Measurements from ENCODE around the gene ACTMAP. TPM values are rescaled to one million over a fixed set of nuclear protein-coding genes. Genes with fewer than 3 reads are reported as not detected.

ACTMAP gene
- total RNA-seq, 1 experiment from 2014 or later, result 16.8 TPM

- Histone ChIP-seq H4K20me1 (ENCODE audit: insufficient read depth) (no peaks in the 10 kb centered on the region), H3K4me1 (ENCODE audit: control insufficient read depth in 1 of 2, insufficient read depth in 2 of 2, low read length in 2 of 2) (no peaks in the 10 kb centered on the region), H3K79me2 (ENCODE audit: insufficient read depth, low read length) (no peaks in the 10 kb centered on the region), H3K36me3 (ENCODE audit: control insufficient read depth in 1 of 2, insufficient read depth in 2 of 2, low read length in 2 of 2) (peaks cover 18 to 24% of the 10 kb centered on the region in 2 experiments), H3K9ac (ENCODE audit: low read length) (no peak overlapping the region), H3K4me2 (ENCODE audit: low read length) (no peak overlapping the region), H3K27me3 (ENCODE audit: insufficient read depth, low read length) (no peaks in the 10 kb centered on the region), H2AFZ (ENCODE audit: low read depth, low read length, poor library complexity, severe bottlenecking) (no peak overlapping the region), H3K9me3 (ENCODE audit: control insufficient read depth in 1 of 2, insufficient read depth in 1 of 2, low read depth in 1 of 2, low read length in 2 of 2) (no peaks in the 10 kb centered on the region), H3K9me2 (ENCODE audit: insufficient read depth) (no peaks in the 10 kb centered on the region), H3K27ac (ENCODE audit: low read depth, low read length) (no peak overlapping the region), H3K4me3 (replicated peaks in 1 of 2; ENCODE audit: low read depth in 1 of 2, low read length in 2 of 2) (no peak overlapping the region)
- TF ChIP-seq ZNF274 (IDR thresholded peaks at IDR 0.05; ENCODE audit: low read depth, low read length), result no peak
- no peak for TF ChIP-seq MAX (IDR thresholded peaks at IDR 0.05)
- TF ChIP-seq SRF (IDR thresholded peaks at IDR 0.05; ENCODE audit: low read depth), result no peak
- no peak for TF ChIP-seq YY1 (IDR thresholded peaks at IDR 0.05; ENCODE audit: extremely low read depth, insufficient replicate concordance, low read depth, low read length)
- no peak for TF ChIP-seq ATF3 (IDR thresholded peaks at IDR 0.05)
- no peak for TF ChIP-seq SP1 (IDR thresholded peaks at IDR 0.05; ENCODE audit: low read depth)
- no peak for TF ChIP-seq ELF1 (IDR thresholded peaks at IDR 0.05; ENCODE audit: borderline replicate concordance, low read depth)
- no peak for TF ChIP-seq EZH2 (IDR thresholded peaks at IDR 0.05)
- TF ChIP-seq POLR2AphosphoS5 (IDR thresholded peaks at IDR 0.05; ENCODE audit: low read depth, low read length), result no peak
- TF ChIP-seq EZH2phosphoT487 (IDR thresholded peaks at IDR 0.05; ENCODE audit: borderline replicate concordance), result no peak
- no peak for TF ChIP-seq CBX3 (IDR thresholded peaks at IDR 0.05; ENCODE audit: low read depth)
- TF ChIP-seq FOSL1 (IDR thresholded peaks at IDR 0.05; ENCODE audit: low read depth), result no peak
- intact Hi-C loops (cut with micrococcal nuclease), result no loop called here
- POLR2A ChIA-PET, result no interaction called here
- no TSS peak for BruUV-seq (replicated peaks)
- RAD21 ChIA-PET (ENCODE audit: low non-redundant PET in 1 of 2, low total read pairs in 2 of 2, uncharacterized antibody in 2 of 2, unreplicated experiment in 2 of 2), result no interaction called here
- ATAC-seq, result no peak
- CTCF ChIA-PET, result no interaction called here
- no peak for DNase-seq (ENCODE audit: low read depth, low spot score)
Observed at GRCh38 chr19:40705950-40706619, 44.2 kb downstream of the ACTMAP start.
